Stimulated activated CD8-positive, alpha-beta memory T cell treated with anti-CD3 and anti-CD28 coated beads, Interleukin-7, amount 100 ng/mL, for 4 hours (primary cell): Measurements from ENCODE around the gene GABRB1.
"Not testable (repeated sequence)": the region's sequence is repeated elsewhere in the genome, so short reads cannot be mapped to it uniquely, and the experiment has no call there.

Experiments
- DNase-seq, 2 donors: peaks; one replicate each; pipeline ENCODE4 v3.0.0-alpha.2; 2020; ENCODE audit warnings: low read depth in 2 of 2

GABRB1 gene

DNA sequence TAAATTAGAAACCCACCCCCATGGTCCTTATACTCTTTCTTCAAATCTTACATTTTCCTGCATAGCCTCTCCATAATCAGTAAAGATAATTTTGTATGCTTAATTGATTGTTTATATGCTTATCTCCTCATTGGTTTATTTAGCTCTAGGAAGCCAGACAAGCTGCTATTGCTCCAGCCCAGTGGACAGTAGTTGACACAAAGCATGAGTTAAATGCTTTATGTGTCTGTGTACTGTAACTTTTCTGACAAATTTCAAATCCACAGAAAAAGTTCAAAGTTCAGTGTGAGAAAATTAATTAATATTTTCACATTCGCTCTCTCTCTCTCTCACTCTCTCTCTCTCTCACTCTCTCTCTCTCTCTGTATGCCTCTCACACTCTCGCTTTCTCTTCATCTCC is 181.7 kb downstream of the GABRB1 start:
- no peak for DNase-seq

DNA sequence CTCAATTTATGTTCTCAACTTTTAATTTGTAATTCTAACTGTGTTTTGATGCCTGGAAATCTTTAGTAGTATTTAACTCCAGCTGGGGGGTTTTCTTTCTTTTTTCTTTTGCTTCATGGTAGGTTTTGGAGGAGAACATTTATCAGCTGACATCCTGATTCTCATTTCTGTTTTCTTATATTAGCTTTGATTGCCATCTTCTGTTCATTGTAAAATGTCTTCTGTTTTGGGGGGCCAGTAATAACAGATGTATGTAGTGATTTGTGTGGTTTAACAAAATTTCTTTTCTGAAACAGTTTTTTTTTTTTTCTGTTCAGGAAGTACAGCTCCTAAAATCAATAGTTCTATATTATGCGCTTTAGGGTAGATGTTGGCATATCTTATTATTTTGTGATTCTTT is 182.2 kb downstream of the GABRB1 start:
- DNase-seq = no peak

DNA sequence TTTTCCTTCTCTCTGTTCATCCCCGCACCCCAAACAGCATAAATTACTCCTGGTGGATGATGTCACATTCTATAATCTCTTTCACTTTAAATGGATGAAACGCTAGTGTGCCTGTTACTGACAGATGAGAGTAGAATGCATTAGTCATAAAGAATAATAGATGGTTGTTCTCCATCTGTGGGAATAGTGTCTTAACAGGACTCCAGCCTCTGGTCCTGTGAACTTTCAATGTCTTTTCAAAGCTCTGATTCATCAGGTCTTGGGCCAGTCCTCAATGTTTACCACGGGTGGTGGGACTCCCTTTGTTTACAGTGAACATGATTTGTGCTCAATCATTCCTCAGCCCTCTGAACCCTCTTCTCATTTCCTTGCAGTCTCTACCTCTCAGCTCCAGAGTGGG is 182.6 kb downstream of the GABRB1 start:
- DNase-seq = no peak

DNA sequence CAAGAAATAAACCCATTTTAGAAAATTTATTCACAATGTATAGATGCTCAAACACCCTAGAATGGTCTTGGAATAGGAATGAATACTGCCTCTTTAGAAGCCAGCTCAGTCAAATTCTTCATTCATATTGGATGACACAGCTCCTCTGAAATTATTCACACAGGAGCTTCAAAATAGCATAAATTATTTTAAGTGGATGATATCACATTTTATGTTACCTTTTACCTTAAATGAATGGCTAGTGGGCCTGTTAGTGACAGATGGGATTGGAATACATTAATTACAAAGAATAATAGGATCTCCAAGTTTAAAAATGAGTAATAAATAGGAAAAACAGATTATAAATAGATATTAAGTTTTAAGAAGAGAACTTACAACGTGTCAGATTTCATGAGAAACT is 184.4 kb downstream of the GABRB1 start:
- DNase-seq = no peak

DNA sequence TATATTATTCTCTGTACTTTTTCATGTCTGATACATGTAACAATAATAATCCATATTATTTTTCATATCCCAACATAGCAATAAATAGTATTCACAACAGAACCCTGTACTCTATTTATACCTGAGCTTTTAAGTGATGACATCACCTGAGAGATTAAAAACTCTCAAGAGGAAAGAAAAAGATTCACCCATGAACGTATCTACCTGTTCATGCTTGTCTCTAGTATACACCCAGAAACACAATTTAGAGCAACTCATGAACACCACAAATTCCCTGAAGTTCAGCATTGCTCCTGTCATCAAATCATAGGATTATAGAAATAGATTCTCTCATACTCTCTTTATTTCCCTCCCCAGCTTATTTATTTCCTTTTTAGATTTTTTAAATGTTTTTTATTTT is 185.9 kb downstream of the GABRB1 start:
- no peak for DNase-seq

DNA sequence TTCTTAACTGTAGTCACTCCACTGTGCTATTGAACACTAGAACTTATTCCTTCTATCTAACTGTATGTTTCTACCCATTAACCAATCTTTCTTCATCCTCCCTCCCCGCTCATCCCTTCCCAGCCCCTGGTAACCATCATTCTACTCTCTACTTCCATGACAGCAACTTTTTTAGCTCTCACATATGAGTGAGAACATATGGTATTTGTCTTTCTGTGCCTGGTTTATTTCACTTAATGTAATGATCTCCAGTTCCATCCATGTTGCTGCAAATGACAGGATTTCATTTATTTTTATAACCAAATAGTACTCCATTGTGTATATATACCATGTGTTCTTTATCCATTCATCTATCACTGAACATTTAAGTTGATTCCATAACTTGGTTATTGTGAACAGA is 186.5 kb downstream of the GABRB1 start:
- no peak for DNase-seq

DNA sequence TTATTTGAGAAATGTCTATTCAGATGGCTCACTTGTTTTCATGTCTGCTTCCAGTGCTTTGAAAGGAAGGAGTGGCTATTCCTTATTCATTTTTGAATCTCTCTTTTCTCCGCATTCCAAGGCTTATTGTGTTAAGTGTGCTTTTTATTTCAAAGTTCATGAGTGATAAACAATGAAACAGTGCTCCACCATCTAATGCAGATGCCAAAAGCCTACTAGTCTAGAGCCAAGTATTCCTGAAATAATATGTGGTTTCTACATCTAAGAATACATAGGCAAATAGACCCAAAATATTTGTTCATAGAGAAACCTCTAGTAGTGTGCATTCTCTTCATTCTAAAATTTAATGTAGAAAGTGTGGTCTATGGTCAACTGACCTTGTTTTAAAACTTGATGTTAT is 187.3 kb downstream of the GABRB1 start:
- DNase-seq = no peak

DNA sequence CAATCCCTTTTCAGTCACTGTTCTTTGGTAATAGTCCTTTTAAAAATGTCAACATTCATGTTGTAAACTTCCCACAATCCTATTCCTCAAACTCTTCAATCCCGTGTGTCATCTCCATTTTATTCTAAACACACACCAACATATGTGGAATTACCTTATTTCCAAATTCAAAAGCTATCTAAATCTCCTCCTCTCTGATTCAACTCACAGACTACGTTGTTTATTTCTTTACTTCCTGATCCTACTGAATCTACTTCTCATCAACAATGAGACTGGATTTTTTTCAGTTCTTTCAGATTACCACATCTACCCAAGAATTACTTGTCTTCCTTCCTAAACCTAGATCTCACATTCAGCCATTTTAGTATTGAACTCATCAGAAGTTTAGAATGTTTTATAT is 188.2 kb downstream of the GABRB1 start:
- no peak for DNase-seq

DNA sequence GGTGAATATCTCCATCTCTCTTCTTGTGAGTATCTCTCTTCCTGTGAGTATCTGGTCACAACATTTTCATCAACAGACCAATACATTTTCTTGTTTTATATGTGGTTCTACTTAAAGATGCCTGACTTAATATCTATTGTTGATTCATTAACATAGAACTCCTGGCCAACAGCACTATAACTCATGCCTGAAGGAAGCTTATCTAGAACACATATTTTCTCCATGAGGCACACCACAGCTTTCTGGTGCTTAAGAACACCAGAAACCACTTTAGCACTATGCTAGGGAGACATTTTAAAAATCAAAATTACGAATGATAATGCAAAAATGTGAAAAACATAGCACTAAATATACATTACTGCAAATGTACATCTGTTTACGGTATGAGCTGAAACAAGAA is 190.4 kb downstream of the GABRB1 start:
- DNase-seq = no peak

DNA sequence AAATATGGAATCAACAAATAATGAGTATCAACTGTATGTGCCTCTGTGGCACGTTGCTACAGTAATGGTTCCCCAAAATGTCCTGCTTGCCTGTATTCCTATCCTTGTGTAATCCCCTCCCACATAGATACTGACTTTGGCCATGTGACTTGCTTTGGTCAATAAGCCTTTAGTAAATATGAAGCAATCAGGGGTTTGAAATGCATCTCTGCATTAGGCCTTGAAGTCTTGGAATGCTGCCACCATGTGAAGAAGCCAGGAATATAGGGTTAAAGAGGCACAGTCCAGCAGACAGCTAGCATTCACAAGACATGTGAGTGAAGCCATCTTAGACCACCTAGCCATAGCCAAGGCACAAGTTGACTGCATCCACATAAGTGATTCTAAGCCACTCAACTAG is 190.9 kb downstream of the GABRB1 start:
- no peak for DNase-seq

DNA sequence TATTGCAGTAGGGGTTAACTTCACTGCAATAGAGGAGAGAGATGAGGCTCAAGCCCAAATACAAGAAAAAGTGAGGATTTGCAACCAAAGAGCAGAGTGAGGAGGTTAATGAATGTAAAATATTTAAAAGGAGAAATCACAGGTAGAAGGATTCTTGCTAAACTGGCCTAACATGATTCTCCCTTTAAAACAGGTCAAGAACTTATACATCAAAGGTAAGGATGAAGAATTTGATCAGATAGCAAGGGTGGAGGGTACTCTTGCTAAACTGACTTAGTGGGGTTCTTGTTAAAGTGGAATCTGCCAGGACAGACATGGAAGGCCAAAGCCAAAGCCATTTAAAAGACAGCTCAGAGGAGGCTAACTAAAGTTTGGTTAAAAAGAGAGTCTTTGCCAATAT is 193.0 kb downstream of the GABRB1 start:
- DNase-seq = no peak

DNA sequence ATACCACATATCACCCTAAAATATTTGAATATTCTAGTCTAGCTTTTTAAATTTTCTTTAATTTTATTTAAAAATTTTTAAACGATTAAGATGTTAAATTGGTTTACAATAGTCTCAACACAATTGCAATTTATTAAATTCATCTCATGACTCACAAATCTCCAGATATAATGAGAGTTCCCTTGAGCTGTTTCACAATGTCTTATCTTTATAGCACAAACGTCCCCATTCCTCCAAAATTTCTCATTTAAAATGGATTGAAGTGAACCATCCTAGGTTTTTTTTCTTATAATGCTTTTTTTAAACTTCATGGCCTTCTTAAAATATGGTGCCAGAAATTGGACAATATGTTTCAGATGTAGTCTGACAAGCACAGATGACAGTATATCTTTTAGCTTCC is 204.4 kb downstream of the GABRB1 start:
- no peak for DNase-seq

DNA sequence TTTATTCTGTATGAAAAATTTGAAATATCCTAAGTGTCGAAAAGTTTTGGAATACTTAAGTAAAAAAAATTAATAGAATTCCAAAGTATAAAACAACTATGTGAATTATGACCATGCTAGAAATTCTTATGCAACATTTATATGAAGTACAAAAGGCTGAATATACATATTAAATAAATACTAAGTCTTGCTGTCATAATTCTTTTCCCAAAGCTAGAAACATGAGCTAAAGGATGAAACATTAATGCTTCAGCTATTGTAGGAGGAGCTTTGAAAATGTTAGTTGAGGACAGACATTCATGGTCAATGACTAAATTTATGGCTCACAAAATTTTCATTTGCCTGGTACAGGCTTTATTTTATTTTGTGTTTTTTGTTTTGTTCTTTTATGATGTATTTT is 207.3 kb downstream of the GABRB1 start:
- DNase-seq = no peak

DNA sequence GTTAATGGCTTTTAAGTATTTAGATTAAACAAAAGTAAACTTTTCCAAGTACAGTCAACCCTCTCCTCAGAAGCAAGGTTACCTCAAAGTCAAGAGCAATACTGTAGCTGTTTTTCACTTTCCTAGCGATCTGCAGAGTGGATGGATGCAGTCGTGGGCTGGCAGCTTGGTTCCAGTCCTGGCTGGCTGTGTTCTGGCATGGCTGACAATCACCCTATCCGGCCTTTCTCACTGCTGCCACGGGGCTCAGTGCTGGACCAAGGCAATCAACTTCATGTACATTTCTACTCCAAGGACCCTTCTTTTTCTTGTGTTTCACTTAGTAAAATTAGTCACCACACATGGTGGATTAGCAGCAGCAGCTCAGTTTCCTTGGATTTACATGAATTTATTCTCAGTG is 208.3 kb downstream of the GABRB1 start:
- no peak for DNase-seq

DNA sequence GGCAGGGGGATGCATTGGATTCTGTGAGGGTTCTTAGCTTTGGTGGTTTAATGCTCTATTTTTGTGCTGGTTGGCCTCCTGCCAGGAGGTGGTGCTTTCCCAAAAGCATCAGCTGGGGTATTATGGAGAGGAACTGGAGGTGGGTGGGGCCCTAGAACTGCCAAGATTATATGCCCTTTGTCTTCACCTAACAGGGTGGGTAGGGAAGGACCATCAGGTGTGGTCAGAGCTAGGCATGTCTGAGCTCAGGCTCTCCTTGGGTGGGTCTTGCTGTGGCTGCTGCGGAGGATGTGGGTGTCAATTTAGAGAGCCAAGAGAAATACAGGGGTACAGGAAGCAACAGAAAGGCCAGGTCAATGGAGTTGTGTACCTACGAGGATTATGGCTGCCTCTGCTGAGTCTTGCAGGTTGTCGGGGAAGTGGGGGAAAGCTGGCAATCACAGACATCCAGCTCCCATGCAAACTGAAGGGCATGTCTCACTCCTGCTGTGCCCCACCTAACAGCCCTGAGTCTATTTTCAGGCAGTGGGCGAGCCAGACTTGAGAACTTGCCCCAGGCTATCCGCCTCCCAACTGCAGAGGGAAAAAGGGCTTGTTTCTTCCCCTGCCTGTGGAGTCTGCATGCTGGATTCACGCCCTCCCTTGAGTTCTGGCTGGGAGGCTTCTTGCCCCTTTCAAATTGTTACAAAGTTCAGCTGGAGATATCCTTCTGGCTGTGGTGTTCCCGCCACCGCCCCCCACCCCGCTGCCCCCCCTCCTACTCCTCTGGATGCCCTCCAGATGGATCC is 220.2 kb downstream of the GABRB1 start:
- DNase-seq = no peak

DNA sequence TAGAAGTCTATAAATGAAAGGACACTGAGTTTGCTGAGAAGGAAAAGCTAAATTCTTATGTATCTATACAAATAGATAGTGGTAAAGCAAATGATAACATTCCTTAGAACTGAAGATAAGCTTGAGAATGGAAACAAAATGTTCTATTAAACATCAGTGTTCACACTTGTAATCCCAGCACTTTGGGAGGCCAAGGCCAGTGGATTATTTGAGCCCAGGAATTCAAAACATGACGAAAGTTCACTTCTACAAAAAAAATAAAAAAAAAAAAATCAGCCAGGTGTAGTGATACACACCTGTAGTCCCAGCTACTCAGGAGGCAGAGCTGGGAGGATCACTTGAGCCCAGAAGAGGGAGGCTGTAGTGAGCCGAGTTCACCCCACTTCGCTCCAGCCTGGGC is 232.4 kb downstream of the GABRB1 start:
- no peak for DNase-seq

DNA sequence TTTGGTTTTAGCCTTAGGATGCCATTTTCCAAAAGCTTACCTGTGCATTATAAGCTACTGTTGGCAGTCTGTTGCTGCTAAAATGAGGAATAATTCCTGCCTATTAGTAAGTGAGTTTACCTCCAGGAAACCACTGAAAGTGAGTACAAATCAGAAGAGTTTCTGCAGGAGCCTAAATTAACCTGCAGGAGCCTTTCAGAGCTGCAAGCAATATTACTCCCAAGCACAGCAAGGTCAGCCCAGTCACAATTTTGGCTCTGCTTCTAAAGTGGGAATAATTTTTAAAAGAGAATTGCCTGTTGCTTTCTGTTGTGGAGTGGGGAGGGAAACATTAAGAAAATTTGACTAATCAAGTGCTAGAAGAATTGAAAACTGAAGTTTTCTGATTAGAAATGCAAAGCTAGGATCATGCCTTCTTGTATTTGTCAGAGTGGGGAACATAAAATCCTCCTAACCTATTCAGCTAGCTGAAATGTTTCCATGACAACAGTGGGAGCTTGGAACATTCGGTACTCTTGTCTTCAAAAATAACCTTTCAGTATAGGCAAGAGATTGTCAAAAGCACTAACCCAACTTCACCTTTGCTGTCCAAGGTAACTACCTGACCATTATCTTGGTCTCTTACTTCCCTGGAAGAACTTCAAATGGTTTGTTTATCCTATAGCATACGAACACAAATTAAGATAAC is 239.0 kb downstream of the GABRB1 start:
- DNase-seq = no peak

DNA sequence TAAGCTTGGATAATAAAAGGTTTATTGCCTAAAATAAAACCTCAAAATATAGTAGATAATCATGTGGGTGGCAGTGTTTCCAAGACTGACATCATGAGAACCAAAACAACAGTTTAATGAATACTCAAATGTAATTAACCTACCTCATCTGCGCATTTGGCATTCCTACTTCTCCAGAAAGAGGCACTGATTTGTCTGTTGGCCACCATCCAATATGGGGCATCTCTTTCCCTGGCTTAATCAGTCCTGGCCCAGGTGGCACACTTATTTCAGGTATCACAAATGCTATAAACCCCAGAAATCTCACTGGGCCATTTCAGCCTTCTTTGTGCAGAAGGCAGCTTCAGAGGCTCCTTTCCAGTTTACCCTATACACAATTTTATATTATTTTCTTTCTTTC is 239.9 kb downstream of the GABRB1 start:
- DNase-seq = no peak

DNA sequence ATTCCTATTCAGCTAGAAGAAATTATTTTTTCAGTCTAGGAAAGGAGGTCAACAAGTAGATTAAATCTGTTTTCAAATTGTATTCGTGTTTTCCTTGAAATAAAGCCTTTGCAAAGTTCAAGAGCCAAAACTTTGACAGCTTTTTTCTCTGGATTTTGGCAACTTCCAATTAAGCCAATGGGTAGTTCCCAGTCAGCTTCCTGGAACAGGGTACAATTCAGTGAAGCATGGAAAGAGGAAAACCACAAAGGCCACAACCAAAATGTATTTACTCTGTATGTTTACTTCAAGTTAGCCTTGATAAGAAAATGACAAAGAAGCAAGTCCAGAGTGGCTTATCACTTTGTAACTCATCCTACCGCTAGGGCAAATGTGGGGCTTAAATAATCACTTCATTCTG is 243.5 kb downstream of the GABRB1 start:
- no peak for DNase-seq

DNA sequence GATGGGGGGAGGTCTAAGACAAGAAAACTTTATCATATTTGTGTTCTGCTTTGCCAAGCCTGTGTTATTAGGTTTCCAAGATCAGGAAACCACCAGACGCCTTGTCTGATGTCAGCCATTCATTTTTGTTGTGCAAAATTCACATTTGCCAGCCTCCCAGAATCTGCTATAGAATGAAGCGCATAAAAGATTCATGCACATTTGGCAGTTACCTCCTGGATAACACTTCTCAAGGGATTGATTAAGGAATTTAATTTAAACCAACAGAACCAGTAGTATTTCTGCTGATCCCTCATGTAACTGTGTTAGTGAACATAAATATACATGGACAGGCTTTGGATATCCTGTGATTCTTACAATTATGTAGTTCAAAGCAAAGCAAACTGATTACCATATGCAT is 244.2 kb downstream of the GABRB1 start:
- DNase-seq = no peak

DNA sequence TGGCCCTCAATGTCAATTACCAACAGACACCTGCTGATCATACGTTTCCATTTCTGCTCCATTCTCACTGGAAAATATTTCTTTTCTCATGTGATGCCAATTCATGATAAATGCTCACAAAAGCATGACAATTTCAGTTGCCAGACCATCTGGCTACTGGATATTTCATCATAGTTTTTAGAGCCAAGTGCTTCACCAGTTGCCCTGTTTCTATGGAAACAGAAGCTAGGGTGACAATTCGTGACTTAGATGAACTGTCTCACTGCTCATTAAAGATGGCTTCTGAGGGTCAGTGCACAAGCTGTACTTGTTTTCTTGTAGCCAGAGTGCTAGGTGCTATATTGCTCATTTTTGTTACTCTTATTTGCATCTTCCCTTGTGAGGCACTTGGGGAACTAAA is 247.3 kb downstream of the GABRB1 start:
- no peak for DNase-seq

DNA sequence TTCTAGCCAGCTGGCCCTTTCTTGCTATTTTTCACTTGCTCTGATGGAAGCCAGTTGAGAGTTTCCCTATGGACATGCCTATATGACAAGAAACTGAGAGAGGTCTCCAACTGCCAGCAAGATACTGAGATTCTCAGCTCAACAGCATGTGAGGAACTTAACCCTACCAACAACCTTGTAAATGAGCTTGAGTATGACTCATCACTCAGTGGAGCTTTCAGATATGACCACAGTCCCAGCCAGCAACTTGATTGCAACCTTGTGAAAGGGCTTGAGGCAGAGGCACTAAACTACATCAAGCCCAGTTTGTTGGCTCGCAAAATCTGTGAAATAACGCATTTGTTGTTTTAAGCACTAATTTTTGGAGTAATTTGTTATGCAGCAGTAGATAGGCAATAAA is 256.4 kb downstream of the GABRB1 start:
- no peak for DNase-seq

DNA sequence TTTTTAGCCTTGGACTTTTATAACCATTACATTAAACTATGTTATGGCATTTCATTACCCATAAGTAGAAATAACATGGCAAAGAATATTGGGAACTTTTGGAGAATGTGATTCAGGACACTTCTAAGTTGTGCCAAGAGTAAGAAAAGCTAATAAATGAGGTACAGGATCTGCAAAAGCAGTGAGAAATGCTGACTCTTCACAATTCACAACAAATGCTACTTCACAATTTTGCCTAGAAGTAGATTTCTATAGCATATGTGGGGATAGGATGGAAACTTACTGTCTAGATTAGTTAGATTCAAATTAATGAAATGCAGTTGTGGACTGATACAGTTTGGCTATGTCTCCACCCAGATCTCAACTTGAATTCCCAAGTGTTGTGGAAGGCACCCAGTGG is 258.4 kb downstream of the GABRB1 start:
- no peak for DNase-seq

DNA sequence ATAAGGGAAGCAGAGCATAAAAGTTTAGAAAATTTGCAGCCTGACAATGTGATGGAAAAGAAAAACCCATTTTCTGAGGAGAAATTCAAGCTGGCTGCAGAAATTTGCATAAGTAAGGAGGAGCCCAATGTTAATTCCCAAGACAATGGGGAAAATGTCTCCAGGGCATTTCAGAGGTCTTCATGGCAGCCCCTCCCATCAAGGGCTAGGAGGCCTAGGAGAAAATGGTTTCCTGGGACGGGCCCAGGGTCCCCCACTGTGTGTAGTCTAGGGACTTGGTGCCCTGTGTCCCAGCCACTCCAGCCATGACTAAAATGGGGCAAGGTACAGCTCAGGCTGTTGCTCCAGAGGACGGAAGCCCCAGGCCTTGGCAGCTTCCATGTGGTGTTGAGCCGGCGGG is 259.5 kb downstream of the GABRB1 start:
- DNase-seq = not testable (repeated sequence)
